ENCODE data around the gene TMED1.
A peak's percentile ranks its signal among the peaks of the same experiment; 100 is the strongest.
"Not testable (repeated sequence)": the region's sequence is repeated elsewhere in the genome, so short reads cannot be mapped to it uniquely, and the experiment has no call there.

The TMED1 gene

GRCh38 chr19:10835754-10836478 is at the start of gene TMED1:
Gene TMED1, minus strand, starts transcription at chr19:10836212. Its CDS starts 21 bp downstream, at chr19:10836191.
- peak; percentile 99 for DNase-seq

- DNase-seq: no peak
These were observed 49.5 kb upstream of the TMED1 start for GRCh38 chr19:10885201-10886169.

- DNase-seq: no peak
These were observed 48.3 kb upstream of the TMED1 start for GRCh38 chr19:10884274-10884673.

- DNase-seq: no peak
These were observed 46.1 kb upstream of the TMED1 start for GRCh38 chr19:10882108-10882457.

- no peak for DNase-seq
These were observed 45.5 kb upstream of the TMED1 start for GRCh38 chr19:10881403-10882107.

GRCh38 chr19:10878253-10878652 is 42.2 kb upstream of the TMED1 start:
- no peak for DNase-seq

- DNase-seq: not testable (repeated sequence)
These were observed 41.6 kb upstream of the TMED1 start for GRCh38 chr19:10877608-10878007.

GRCh38 chr19:10876459-10877240 is 40.6 kb upstream of the TMED1 start:
- no peak for DNase-seq

GRCh38 chr19:10874024-10874423 is 38.0 kb upstream of the TMED1 start:
- no peak for DNase-seq

- DNase-seq: no peak
These were observed 36.6 kb upstream of the TMED1 start for GRCh38 chr19:10872546-10873107.

GRCh38 chr19:10871711-10872545 is 35.9 kb upstream of the TMED1 start:
- peak in 1 of 2 experiments; percentile 46 for DNase-seq

GRCh38 chr19:10870955-10871603 is 35.1 kb upstream of the TMED1 start, which contains the start of gene CARM1:
Gene CARM1, plus strand, starts transcription at chr19:10871553. Its CDS starts 150 bp downstream, at chr19:10871703.
- peak; percentile 99 to 100 for DNase-seq

GRCh38 chr19:10870501-10870954 is 34.5 kb upstream of the TMED1 start:
- DNase-seq: no peak

- DNase-seq: not testable (repeated sequence)
These were observed 33.9 kb upstream of the TMED1 start for GRCh38 chr19:10869872-10870311.

- no peak for DNase-seq
These were observed 33.0 kb upstream of the TMED1 start for GRCh38 chr19:10868872-10869547.

GRCh38 chr19:10866495-10866894 is 30.5 kb upstream of the TMED1 start:
- DNase-seq: no peak

- DNase-seq: peak; percentile 74 to 84
These were observed 28.5 kb upstream of the TMED1 start for GRCh38 chr19:10864538-10864899.

- DNase-seq: no peak
These were observed 27.2 kb upstream of the TMED1 start for GRCh38 chr19:10863107-10863717.

- no peak for DNase-seq
These were observed 26.6 kb upstream of the TMED1 start for GRCh38 chr19:10862561-10863106.
